Amygdala (tissue), 56 donors: ENCODE data around the gene CFAP70.
A peak's percentile ranks its signal among the peaks of the same experiment; 100 is the strongest.
"Not testable (repeated sequence)": the region's sequence is repeated elsewhere in the genome, so short reads cannot be mapped to it uniquely, and the experiment has no call there.

Experiments used
- DNase-seq, 56 donors: peaks; one replicate each; lab custom pipeline; 2025; lab: John Stamatoyannopoulos, UW

Gene CFAP70

DNA sequence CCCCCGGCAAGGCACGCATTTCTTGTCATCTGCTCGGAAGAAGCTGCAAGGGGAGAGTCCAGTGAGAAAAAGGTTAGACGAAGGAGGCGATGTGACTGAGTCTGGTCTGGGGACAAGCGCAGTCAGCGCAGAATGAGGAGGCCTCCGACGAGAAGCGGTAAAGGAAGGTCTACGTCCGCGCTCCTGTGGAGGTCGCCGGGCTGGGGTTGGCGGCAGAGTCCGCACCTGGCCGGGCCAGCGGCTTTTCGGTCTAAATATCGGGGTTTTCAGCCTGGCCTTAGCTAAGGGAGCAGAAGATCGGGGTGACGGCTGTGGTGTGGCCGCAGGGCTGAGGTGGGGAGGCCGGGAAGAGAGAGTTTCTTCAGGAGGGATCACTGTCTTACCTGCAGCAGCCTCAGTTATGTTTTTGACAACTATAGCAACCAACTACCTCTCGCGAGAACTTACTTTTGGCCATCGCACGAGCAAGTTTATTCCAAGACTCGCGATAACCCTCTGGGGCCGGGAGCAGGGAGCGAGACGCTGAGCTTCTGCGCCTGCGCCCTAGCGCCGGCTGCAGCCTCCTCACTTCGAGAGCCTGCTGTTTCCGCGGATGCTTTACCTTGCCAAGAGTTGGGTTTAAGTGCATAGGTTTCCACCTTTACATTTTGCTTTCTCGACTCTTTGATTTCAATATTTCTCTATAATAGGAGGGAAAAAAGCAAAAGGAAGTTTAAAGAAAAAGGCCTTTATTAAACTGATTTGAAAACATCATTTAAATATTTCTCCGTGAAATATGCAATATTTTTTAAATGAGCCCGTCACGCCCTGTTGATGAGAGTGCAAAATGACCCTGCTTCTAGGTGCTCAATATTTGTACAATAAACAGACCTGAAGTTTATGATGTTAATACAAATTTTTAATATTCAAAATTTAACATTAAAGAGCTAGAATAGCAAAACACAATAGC lies at the start of gene CFAP70:
Gene CFAP70, minus strand, starts transcription at position 534 of the 949 bp plus-strand sequence. CDS start 4,068 bp downstream, outside the sequence.
- DNase-seq = peak; percentile 40 to 90 (median 76)

- DNase-seq = no peak
Observed at GRCh38 chr10:73408061-73408460, 49.4 kb upstream of the CFAP70 start.

GRCh38 chr10:73407495-73407894 lies 48.8 kb upstream of the CFAP70 start:
- no peak for DNase-seq

- no peak for DNase-seq
Observed at GRCh38 chr10:73406846-73407245, 48.2 kb upstream of the CFAP70 start.

DNA sequence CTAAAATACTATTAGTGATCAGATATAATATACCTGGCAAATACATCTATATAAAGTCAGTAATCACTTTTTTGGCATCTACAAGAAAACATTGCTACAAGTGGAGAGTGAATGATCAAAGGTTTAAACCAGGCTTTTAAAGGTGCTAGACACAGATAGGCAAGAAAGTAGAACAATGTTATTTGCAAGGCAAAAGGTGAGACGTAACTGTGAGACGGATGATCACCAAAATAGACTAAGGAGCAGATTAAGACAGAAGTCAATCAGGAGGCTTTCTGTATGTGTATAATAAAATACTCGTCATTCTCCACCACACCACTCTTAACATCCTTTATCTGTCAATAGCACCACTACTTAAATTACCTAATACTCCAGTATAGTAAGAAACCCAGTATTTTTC lies 46.9 kb upstream of the CFAP70 start:
- no peak for DNase-seq

GRCh38 chr10:73404690-73405089 lies 46.0 kb upstream of the CFAP70 start:
- DNase-seq = no peak

GRCh38 chr10:73401636-73402035 lies 43.0 kb upstream of the CFAP70 start:
- no peak for DNase-seq

DNA sequence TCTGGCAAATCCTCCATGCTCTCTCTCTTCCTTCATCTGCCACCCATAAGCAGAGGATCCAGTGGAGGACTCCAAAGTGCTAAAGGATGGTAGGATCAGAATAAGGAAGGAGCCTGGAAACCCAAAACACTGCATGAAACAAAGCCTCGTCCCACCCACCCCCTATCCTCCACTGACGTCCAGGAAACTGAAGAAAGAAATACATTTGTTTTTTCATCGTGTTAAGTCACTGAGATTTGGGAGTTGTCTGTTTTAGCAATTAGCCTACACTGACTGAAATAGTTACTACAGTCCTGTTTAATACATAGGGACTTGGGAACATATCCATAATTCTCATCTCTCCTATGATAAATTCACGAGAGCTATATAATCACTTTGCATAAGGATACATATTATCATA lies 40.4 kb upstream of the CFAP70 start:
- DNase-seq = no peak

DNA sequence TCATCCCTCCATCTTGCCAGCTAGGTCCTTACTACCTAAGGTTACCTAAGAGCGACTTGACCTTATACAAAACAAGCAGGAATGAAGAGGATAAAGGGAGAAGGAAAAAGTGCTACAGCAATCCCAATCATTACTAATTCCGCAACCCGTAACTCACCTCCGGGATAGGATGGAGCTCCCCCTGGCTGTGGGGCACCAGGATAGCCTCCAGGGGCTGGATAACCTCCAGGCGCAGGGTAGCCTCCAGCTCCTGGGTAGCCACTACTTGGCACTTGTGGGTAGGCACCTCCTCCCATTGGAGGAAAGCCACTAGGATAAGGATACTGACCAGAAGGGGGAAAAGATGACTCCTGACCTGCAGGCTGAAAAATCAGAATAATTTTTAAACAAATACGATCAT lies 39.4 kb upstream of the CFAP70 start:
- DNase-seq = no peak

- not testable (repeated sequence) for DNase-seq
Observed at GRCh38 chr10:73394325-73394724, 35.7 kb upstream of the CFAP70 start.

DNA sequence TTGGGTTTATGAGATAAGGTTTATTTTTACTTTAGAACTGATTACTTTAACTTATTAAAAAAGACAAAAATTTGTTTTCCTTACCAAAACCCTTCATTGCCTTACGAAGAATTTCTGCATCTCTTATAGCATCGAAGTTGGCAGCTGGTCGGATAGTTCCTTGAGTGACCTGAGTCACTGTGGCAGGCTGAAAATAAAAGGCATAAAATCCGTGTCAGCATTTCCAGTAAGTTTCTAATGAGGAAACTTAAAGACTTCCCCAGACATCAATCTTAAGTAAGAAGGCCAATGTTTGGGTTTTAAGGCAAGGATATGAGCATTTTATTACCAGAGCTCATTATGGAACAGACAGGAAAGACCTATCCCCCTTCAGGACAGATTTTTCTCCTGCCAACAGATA lies 29.6 kb upstream of the CFAP70 start:
- DNase-seq = no peak

GRCh38 chr10:73386583-73386982 lies 27.9 kb upstream of the CFAP70 start:
- no peak for DNase-seq

DNA sequence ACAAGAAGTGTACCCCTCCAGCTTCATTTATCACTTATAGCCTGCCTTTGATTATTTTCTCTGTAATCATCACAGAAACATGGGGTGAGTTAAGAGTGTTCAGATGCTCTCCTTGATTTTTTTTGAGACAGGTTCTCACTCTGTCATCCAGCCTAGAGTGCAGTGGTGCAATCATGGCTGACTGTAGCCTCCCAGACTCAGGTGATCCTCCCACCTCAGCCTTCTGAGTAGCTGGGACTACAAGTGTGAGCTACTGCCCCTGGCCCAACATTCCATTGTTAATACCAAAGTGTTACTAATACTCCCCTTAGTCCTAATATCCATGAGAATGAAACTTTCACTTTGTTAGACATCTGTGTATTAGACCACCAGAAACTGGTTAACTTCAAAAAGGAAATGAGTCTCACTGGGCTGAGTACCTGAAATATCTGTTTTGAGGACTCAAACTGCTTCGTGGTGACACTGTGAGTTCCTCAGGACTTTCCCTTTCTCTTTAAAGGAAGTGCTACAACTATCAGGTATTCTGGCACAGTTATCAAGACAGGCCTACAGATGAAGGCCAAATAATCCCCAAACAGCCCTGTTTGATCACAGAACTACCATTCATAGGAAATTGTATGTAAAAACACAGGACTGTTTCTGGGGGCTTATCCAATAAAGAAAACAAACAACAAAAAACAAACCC lies 20.5 kb upstream of the CFAP70 start:
- DNase-seq = no peak

DNA sequence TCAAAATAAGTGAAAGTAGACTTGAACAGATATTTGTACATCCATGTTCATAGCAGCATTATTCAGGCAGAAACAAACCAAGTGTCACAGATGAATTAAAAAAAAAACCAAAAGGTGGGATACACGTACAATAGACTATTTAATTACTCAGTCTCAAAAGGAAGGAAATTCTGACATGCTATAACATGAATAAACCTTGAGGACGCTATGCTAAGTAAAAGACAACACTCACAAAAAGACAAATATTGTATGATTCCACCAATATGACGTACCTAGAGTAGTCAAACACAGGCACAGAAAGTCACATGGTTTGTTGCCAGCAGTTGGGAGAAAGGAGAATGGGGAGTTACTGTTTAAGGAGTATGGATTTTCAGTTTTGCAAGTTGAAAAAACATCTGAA lies 18.0 kb upstream of the CFAP70 start:
- DNase-seq = no peak

DNA sequence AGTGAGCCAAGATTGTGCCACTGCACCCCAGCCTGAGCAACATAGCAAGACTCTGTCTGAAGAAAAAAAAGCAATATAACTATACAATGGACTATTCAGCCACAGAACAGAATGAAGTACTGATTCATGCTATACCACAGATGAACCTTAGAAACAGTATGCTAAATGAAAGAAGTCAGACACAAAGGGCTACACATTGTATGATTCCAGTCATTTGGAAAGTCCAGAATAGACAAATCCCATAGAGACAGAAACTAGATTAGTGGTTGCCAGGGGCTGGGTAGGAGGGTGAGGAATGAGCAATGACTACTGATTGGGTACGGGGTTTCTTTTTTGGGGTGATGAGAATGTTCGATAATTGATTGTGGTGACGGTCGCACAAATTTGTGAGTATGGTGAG lies 9.6 kb upstream of the CFAP70 start:
- DNase-seq = peak in 4 of 56 donors; percentile 9 to 30 (median 14)

- DNase-seq = no peak
Observed at GRCh38 chr10:73366381-73367298, 8.0 kb upstream of the CFAP70 start.

GRCh38 chr10:73364964-73365363 lies 6.3 kb upstream of the CFAP70 start:
- no peak for DNase-seq

DNA sequence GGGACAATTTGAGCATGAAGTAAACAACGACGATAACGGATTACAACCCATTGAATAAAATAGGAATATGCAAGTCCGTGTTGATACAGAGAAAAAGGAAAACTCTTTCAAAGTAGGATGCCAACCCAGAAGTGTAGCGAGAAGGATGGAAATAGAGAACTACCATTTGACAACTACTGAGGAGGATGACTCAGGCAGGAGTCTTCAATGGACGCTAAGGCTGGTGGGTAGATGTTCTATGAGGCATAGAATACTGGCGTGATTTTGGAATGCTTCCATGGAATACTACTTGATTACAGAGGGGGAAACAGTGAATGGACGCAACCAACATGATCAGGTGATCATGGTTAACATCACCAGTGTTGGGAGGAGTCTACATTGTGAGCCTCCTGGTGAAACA lies 828 bp upstream of the CFAP70 start:
- DNase-seq = no peak

GRCh38 chr10:73357821-73358220 lies 843 bp downstream of the CFAP70 start:
- no peak for DNase-seq

DNA sequence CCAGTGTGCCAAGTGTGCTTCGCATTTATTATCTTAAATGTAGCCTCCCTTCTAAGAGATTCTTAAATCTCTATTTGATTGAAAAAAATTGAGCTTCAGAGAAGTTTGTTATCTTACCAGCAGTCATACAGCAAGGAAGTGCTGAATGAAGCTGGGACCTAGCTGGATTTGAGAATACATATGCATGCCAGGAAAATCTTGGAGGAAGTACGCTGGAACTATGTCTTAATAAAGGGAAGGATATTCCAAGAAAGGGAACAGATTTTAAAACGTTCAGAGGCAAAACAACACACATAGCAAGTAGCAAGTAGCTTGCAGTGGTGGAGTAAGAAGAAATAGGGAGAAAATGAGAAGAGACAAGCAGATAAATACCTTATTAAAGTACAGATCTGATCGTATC lies 1.5 kb downstream of the CFAP70 start:
- DNase-seq = no peak

DNA sequence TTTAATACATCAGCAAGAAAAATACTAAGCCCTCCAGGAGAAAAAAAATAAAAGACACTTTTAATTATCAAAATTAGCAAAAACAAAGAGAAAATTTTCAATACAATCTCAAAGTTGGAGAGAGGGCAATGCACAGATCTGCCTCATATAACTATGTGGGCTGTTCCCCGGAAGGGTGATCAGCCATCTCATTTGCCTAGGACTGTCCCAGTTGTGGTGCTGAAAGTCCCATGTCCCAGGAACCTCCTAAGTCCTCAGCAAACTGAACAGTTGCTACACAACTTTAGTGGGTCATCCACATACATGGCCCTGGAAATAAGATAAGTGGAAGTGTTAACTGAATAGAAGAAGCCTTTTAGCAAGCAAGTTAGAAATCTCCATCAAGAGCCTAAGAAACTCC lies 14.4 kb downstream of the CFAP70 start:
- DNase-seq = no peak
